Vagina (tissue), 2 donors: ENCODE results near the gene DESI1.

Source experiments
- CTCF ChIP-seq, 3 experiments: fragments of 450-650 bp in 2 of 3; fragments of 200-600 bp in 1 of 3; sonication (generic) in 1 of 3; IDR thresholded peaks; one replicate each; pipeline ENCODE4 v1.5.1; 2017 to 2019; ENCODE audit warnings: antibody characterized with exemption in 3 of 3, mild to moderate bottlenecking in 2 of 3, moderate library complexity in 2 of 3
- POLR2A ChIP-seq, 2 donors: fragments of 450-650 bp; IDR thresholded peaks; one replicate each; pipeline ENCODE4 v1.6.1; 2017; ENCODE audit warnings: antibody characterized with exemption in 2 of 2, mild to moderate bottlenecking in 2 of 2, moderate library complexity in 2 of 2
- POLR2AphosphoS5 ChIP-seq, 2 donors: sonication (generic); formaldehyde crosslinking; IDR thresholded peaks; one replicate each; pipeline ENCODE4 v1.9.0; 2017; ENCODE audit warnings: antibody characterized with exemption in 2 of 2, mild to moderate bottlenecking in 2 of 2, low read depth in 1 of 2; ENCODE audit not compliant: insufficient read depth in 1 of 2

GRCh38 chr22:41551877-41552582 lies 68.8 kb downstream of the DESI1 start:
- TF ChIP-seq POLR2A (IDR thresholded peaks at IDR 0.05) (no peak), CTCF (IDR thresholded peaks at IDR 0.05) (no peak), POLR2AphosphoS5 (IDR thresholded peaks at IDR 0.05; ENCODE audit: insufficient read depth in 1 of 2, low read depth in 1 of 2) (no peak)
